ENCODE data around the gene LSM3. TPM values are rescaled to one million over a fixed set of nuclear protein-coding genes. Genes with fewer than 3 reads are reported as not detected.

Gene LSM3
- total RNA-seq, 4 donors from 2014 or later, result 10.0 to 14.1 (median 11.9) TPM

DNA sequence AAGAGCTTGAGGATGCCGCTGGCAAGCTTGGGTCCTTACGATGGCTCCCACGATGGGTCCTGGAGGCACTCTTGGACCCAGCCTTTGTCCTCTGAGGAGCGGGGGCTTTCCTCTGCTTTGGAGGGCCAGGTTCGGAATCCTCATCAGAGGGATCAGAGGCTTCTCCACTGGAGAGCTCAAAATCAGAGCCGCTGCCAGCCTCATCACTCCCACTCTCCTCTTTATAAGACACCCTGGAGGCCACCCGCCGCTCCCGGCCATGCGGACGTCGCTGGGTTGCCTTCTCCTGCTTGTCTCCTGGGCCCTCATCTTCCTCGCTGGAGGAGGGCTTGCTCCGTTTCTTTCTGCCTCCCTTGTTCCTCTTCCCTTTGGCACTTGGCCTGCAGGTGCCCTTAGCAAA, 20.2 kb upstream of the LSM3 start:
- H3K4me1 ChIP-seq, result no peaks in the 10 kb centered on the region
- no peak overlapping the region for H3K27ac ChIP-seq
- DNase-seq, result no peak
- TF ChIP-seq POLR2A (IDR thresholded peaks at IDR 0.05), result no peak
- TF ChIP-seq, protein P1, sequence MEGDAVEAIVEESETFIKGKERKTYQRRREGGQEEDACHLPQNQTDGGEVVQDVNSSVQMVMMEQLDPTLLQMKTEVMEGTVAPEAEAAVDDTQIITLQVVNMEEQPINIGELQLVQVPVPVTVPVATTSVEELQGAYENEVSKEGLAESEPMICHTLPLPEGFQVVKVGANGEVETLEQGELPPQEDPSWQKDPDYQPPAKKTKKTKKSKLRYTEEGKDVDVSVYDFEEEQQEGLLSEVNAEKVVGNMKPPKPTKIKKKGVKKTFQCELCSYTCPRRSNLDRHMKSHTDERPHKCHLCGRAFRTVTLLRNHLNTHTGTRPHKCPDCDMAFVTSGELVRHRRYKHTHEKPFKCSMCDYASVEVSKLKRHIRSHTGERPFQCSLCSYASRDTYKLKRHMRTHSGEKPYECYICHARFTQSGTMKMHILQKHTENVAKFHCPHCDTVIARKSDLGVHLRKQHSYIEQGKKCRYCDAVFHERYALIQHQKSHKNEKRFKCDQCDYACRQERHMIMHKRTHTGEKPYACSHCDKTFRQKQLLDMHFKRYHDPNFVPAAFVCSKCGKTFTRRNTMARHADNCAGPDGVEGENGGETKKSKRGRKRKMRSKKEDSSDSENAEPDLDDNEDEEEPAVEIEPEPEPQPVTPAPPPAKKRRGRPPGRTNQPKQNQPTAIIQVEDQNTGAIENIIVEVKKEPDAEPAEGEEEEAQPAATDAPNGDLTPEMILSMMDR (IDR thresholded peaks at IDR 0.05), result no peak
- H3K4me3 ChIP-seq, result no peak overlapping the region
- H3K9me3 ChIP-seq, result peaks cover 0 to 9% of the 10 kb centered on the region in 2 donors
- H3K36me3 ChIP-seq, result no peaks in the 10 kb centered on the region
- intact Hi-C loops (cut with DNase I; ENCODE audit: low total_unique reads), result no loop called here
- H3K27me3 ChIP-seq, result no peaks in the 10 kb centered on the region

DNA sequence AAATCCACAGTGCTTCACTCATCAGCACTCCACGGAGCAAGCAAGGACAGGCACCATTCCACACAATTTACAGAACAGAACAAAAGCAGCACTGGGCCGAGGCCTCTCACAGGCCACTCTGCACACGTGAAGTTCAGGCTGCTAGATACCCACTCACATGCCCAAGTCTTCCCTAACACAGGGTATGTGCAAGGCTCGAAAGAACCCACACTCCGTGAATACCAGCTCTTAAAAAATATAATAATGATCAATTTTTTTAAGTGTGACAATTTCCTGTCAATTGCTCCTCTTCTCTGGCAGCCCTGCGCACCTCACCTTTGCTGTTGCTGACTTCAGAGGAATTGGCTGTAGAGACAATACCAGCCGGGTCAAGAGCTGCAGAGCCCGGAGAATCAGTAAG, 19.2 kb upstream of the LSM3 start:
- intact Hi-C loops (cut with DNase I; ENCODE audit: low total_unique reads), result no loop called here

DNA sequence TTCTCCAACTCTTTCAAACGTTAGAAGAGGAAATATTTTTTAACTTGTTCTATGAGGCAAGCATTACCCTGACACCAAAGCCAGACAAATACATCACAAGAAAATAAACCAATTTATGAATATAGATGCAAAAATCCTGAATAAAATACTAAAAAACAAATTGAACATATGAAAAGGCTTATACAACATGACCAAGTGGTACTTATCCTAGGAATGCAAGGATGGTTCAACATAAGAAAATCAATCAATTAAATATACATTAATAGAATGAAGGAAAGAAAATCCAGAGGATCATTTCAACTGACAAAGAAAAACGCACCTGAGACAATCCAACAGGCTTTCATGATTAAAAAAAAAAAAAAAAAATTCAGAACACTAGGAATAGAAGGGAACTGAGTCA, 17.3 kb upstream of the LSM3 start:
- no peak for DNase-seq
- Histone ChIP-seq H3K4me1 (no peaks in the 10 kb centered on the region), H3K36me3 (no peaks in the 10 kb centered on the region), H3K9me3 (peaks cover 0 to 9% of the 10 kb centered on the region in 2 donors), H3K27ac (no peak overlapping the region), H3K4me3 (no peak overlapping the region), H3K27me3 (no peaks in the 10 kb centered on the region)
- intact Hi-C loops (cut with DNase I; ENCODE audit: low total_unique reads), result no loop called here
- TF ChIP-seq POLR2A (IDR thresholded peaks at IDR 0.05), result no peak
- TF ChIP-seq, protein P1 (IDR thresholded peaks at IDR 0.05), result no peak

More for the DNA sequence above, 19.2 kb upstream of the LSM3 start:
- Histone ChIP-seq H3K9me3 (peaks cover 0 to 9% of the 10 kb centered on the region in 2 donors), H3K4me3 (no peak overlapping the region), H3K36me3 (no peaks in the 10 kb centered on the region), H3K27me3 (no peaks in the 10 kb centered on the region), H3K4me1 (no peaks in the 10 kb centered on the region), H3K27ac (no peak overlapping the region)
- TF ChIP-seq POLR2A (IDR thresholded peaks at IDR 0.05), result no peak
- TF ChIP-seq, protein P1 (IDR thresholded peaks at IDR 0.05), result no peak
- no peak for DNase-seq

DNA sequence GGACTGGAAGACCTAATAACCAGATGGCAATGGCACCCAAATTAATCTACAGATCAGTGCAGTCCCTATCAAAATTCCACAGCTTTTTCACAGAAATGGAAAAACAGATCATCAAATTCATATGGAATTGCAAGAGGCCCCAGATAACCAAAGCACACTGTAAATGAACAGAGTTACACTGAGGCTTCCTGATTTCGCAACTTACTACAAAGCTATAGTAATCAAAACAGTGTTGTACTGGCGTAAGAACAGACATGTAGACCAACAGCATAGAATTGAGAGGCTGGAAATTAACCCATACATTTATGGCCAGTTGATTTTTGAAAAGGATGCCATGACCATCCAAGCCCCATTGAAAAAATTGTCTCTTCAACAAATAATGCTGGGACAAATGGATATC, 16.4 kb upstream of the LSM3 start:
- Histone ChIP-seq H3K36me3 (no peaks in the 10 kb centered on the region), H3K4me3 (no peak overlapping the region), H3K4me1 (no peaks in the 10 kb centered on the region), H3K27me3 (no peaks in the 10 kb centered on the region), H3K9me3 (peaks cover 0 to 9% of the 10 kb centered on the region in 2 donors), H3K27ac (no peak overlapping the region)
- TF ChIP-seq POLR2A (IDR thresholded peaks at IDR 0.05), result no peak
- TF ChIP-seq, protein P1 (IDR thresholded peaks at IDR 0.05), result no peak
- intact Hi-C loops (cut with DNase I; ENCODE audit: low total_unique reads), result no loop called here
- no peak for DNase-seq

DNA sequence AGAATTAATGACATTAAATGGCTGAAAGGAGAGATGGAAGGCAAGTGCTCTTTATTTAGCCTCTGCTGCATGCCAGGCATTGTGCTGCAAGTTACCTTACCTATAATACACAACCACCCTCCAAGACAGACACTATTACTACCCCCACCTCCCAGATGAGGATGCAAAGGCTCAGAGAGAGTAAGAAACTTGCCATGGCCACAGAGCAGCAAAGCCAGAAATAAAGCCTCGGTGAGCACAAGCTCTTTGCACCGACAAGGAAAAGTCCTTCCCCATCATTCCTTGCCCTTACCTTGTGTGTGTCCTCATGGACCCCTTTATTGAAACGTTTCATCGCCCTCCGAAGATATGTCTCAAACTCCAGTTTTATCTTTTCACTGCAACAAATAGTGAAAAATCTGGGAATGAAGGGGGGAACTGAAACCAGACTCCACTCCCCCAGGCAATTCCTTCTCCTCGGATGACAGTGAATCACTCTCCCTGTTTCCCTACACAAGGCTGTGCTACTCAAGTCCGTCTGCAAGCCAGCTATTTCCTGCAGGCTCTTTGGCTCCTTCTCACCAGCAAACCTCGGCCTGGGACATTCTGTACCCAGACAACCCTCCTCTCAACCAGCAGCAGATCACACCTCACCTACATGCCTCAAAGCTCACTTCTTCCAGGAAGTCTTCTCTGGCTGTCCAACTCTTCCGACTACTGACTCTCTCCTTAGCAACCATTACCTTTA, 11.6 kb upstream of the LSM3 start:
- H3K36me3 ChIP-seq, result no peaks in the 10 kb centered on the region
- H3K27me3 ChIP-seq, result no peaks in the 10 kb centered on the region
- H3K27ac ChIP-seq, result no peak overlapping the region
- intact Hi-C loops (cut with DNase I; ENCODE audit: low total_unique reads), result no loop called here
- peaks cover 0 to 2% of the 10 kb centered on the region in 2 donors for H3K9me3 ChIP-seq
- DNase-seq, result no peak
- no peaks in the 10 kb centered on the region for H3K4me1 ChIP-seq
- TF ChIP-seq, protein P1 (IDR thresholded peaks at IDR 0.05), result no peak
- no peak for TF ChIP-seq POLR2A (IDR thresholded peaks at IDR 0.05)
- no peak overlapping the region for H3K4me3 ChIP-seq
